Measurements from ENCODE around the gene BICC1. TPM values are rescaled to one million over a fixed set of nuclear protein-coding genes. Genes with fewer than 3 reads are reported as not detected.

Gene BICC1
- total and polyA plus RNA-seq, 4 donors, result 0.82 to 6.1 (median 4.5) TPM

GRCh38 chr10:58582045-58582444 is 69.4 kb downstream of the BICC1 start:
- H3K9ac ChIP-seq (ENCODE audit: low read depth in 1 of 2, low read length in 2 of 2), result no peak overlapping the region
- H3K27ac ChIP-seq (ENCODE audit: low read depth in 1 of 2, low read length in 2 of 2), result no peak overlapping the region
- H3K27me3 ChIP-seq (ENCODE audit: control insufficient read depth in 4 of 4, insufficient read depth in 4 of 4, low read length in 3 of 4), result no peaks in the 10 kb centered on the region
- no peak for TF ChIP-seq MAX (IDR thresholded peaks at IDR 0.05)
- TF ChIP-seq FOXA1 (IDR thresholded peaks at IDR 0.05), result no peak
- no peak for TF ChIP-seq HNF4G (IDR thresholded peaks at IDR 0.05)
- TF ChIP-seq EGR1 (IDR thresholded peaks at IDR 0.05; ENCODE audit: low read depth in 2 of 2), result no peak
- no peak for TF ChIP-seq YY1 (IDR thresholded peaks at IDR 0.05)
- TF ChIP-seq JUND (IDR thresholded peaks at IDR 0.05), result no peak
- no peak for TF ChIP-seq TAF1 (conservative IDR thresholded peaks at IDR 0.05)
- no peak for TF ChIP-seq RAD21 (IDR thresholded peaks at IDR 0.05)
- TF ChIP-seq REST (IDR thresholded peaks at IDR 0.05), result no peak
- TF ChIP-seq ATF3 (IDR thresholded peaks at IDR 0.05), result no peak
- no peak for TF ChIP-seq FOXA2 (IDR thresholded peaks at IDR 0.05)
- TF ChIP-seq NR2F2 (IDR thresholded peaks at IDR 0.05), result no peak
- no peak for TF ChIP-seq CTCF (IDR thresholded peaks at IDR 0.05; ENCODE audit: low read depth, low read length, missing input control)
- H3K36me3 ChIP-seq (ENCODE audit: control insufficient read depth in 4 of 4, insufficient read depth in 3 of 4, low read depth in 1 of 4, low read length in 3 of 4), result no peaks in the 10 kb centered on the region
- no peaks in the 10 kb centered on the region for H3K4me1 ChIP-seq (ENCODE audit: control insufficient read depth in 4 of 4, insufficient read depth in 4 of 4, low read length in 3 of 4)
- H3K9me3 ChIP-seq (ENCODE audit: control insufficient read depth in 4 of 4, low read length in 3 of 4), result peaks cover 0 to 1% (median 0%) of the 10 kb centered on the region in 4 donors
- DNase-seq (ENCODE audit: low spot score), result no peak
- no peak overlapping the region for H3K4me3 ChIP-seq (ENCODE audit: low read depth in 1 of 3, low read length in 3 of 3)

GRCh38 chr10:58585435-58585834 is 72.8 kb downstream of the BICC1 start:
- DNase-seq (ENCODE audit: low spot score), result no peak
- no peak overlapping the region for H3K4me3 ChIP-seq (ENCODE audit: low read depth in 1 of 3, low read length in 3 of 3)
- H3K9ac ChIP-seq (ENCODE audit: low read depth in 1 of 2, low read length in 2 of 2), result no peak overlapping the region
- WGBS, result 89% methylated on average over 2 of the region's 2 CpGs
- no peaks in the 10 kb centered on the region for H3K36me3 ChIP-seq (ENCODE audit: control insufficient read depth in 4 of 4, insufficient read depth in 3 of 4, low read depth in 1 of 4, low read length in 3 of 4)
- no peak for TF ChIP-seq RAD21 (IDR thresholded peaks at IDR 0.05)
- TF ChIP-seq NR2F2 (IDR thresholded peaks at IDR 0.05), result no peak
- no peak for TF ChIP-seq MAX (IDR thresholded peaks at IDR 0.05)
- no peak for TF ChIP-seq ATF3 (IDR thresholded peaks at IDR 0.05)
- no peak for TF ChIP-seq ZBTB33 (IDR thresholded peaks at IDR 0.05)
- no peak for TF ChIP-seq HNF4G (IDR thresholded peaks at IDR 0.05)
- no peak for TF ChIP-seq CTCF (IDR thresholded peaks at IDR 0.05; ENCODE audit: low read depth, low read length, missing input control)
- TF ChIP-seq SP1 (IDR thresholded peaks at IDR 0.05), result no peak
- no peak for TF ChIP-seq EGR1 (IDR thresholded peaks at IDR 0.05; ENCODE audit: low read depth in 2 of 2)
- no peak for TF ChIP-seq TAF1 (conservative IDR thresholded peaks at IDR 0.05)
- no peaks in the 10 kb centered on the region for H3K4me1 ChIP-seq (ENCODE audit: control insufficient read depth in 4 of 4, insufficient read depth in 4 of 4, low read length in 3 of 4)
- no peak overlapping the region for H3K27ac ChIP-seq (ENCODE audit: low read depth in 1 of 2, low read length in 2 of 2)
- H3K27me3 ChIP-seq (ENCODE audit: control insufficient read depth in 4 of 4, insufficient read depth in 4 of 4, low read length in 3 of 4), result no peaks in the 10 kb centered on the region
- H3K9me3 ChIP-seq (ENCODE audit: control insufficient read depth in 4 of 4, low read length in 3 of 4), result peaks cover 0 to 1% (median 0%) of the 10 kb centered on the region in 4 donors

Measured in liver (tissue), 9 donors.